DND-41 (cell line): ENCODE data around the gene PEX5.

Experiments used
- ATAC-seq: fragments of 200-7000 bp; cut with Tn5 transposase; 3 replicates; pipeline ENCODE4 v1.9.1; 2021; ENCODE audit warnings: low read depth; ENCODE audit not compliant: insufficient read depth
- DNase-seq: peaks from one replicate; pipeline ENCODE4 v3.0.0-alpha.2; 2020
- H2AFZ ChIP-seq: 2 replicates; pipeline ENCODE4 v1.6.0; 2012; ENCODE audit warnings: low read depth, low read length
- H3K27ac ChIP-seq: 2 replicates; pipeline ENCODE4 v1.5.1; 2012; ENCODE audit warnings: low read length, inconsistent platforms
- H3K27me3 ChIP-seq: fragments of 200-600 bp; sonication (generic); 2 replicates; pipeline ENCODE4 v1.6.0; 2012; ENCODE audit warnings: low read length, mild to moderate bottlenecking, inconsistent platforms; ENCODE audit not compliant: insufficient read depth, poor library complexity
- H3K36me3 ChIP-seq: 2 replicates; pipeline ENCODE4 v1.5.1; 2012; ENCODE audit warnings: low read length, inconsistent platforms; ENCODE audit not compliant: insufficient read depth
- H3K4me1 ChIP-seq: 2 replicates; pipeline ENCODE4 v1.5.1; 2012; ENCODE audit warnings: mild to moderate bottlenecking, low read length; ENCODE audit not compliant: insufficient read depth
- H3K4me2 ChIP-seq: 2 replicates; pipeline ENCODE4 v1.6.0; 2012; ENCODE audit warnings: mild to moderate bottlenecking, moderate library complexity, low read length, inconsistent platforms; ENCODE audit not compliant: insufficient read depth
- H3K4me3 ChIP-seq, 2 experiments: fragments of 200-600 bp in 1 of 2; shearing (Covaris generic) in 1 of 2; 2 replicates each; pipeline ENCODE4 v1.5.1; 2012 to 2016; ENCODE audit warnings: inconsistent platforms in 2 of 2, low read length in 2 of 2, mild to moderate bottlenecking in 2 of 2, low read depth in 1 of 2, moderate library complexity in 1 of 2
- H3K79me2 ChIP-seq: 2 replicates; pipeline ENCODE4 v1.6.0; 2012; ENCODE audit warnings: low read length, inconsistent platforms; ENCODE audit not compliant: insufficient read depth
- H3K9ac ChIP-seq: 2 replicates; pipeline ENCODE4 v1.6.0; 2012; ENCODE audit warnings: low read depth, mild to moderate bottlenecking, inconsistent platforms, low read length, moderate library complexity
- H3K9me3 ChIP-seq: 2 replicates; pipeline ENCODE4 v1.5.1; 2012; ENCODE audit warnings: low read length, moderate library complexity, mild to moderate bottlenecking, inconsistent platforms; ENCODE audit not compliant: insufficient read depth, severe bottlenecking
- H4K20me1 ChIP-seq: 2 replicates; pipeline ENCODE4 v1.6.0; 2012; ENCODE audit warnings: low read length; ENCODE audit not compliant: insufficient read depth
- EZH2 ChIP-seq: IDR thresholded peaks from 3 replicates; pipeline ENCODE4 v1.6.1; 2012; ENCODE audit warnings: borderline replicate concordance, low read depth, mild to moderate bottlenecking, moderate library complexity, low read length, inconsistent platforms; ENCODE audit not compliant: severe bottlenecking
- TF ChIP-seq, protein P1 (sequence below): IDR thresholded peaks from 2 replicates; pipeline ENCODE4 v1.5.1; 2012; ENCODE audit warnings: borderline replicate concordance, low read length, moderate library complexity, mild to moderate bottlenecking; ENCODE audit not compliant: poor library complexity, severe bottlenecking; ENCODE audit errors: extremely low read depth

PEX5 gene

DNA sequence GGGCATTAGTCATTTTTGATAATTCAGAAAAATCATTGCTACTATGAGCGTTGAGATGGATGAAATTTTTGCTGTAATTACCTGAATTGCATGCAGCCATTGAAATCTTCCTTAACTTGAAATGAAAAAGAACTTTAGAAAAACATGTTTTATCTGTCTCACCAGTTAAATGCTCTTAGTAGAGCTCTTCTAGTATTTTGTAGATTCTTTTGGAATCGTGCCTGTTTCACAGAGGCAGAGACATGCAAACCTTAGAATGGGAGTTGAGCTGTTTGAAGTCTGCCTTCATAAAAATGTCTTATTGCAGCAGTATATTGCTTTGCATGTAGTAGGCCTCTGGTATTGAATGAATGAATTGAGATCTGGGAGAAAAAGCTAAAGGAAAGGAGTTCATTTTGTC lies 4.2 kb downstream of the PEX5 start:
- Histone ChIP-seq H3K79me2 (peaks cover 4% of the 10 kb centered on the region; the same call in 1 of the 2 replicates), H3K9ac (no peak overlapping the region), H3K27ac (no peak overlapping the region), H2AFZ (no peak overlapping the region), H3K4me2 (no peak overlapping the region), H3K36me3 (peaks cover 36% of the 10 kb centered on the region), H3K4me1 (peaks cover 25% of the 10 kb centered on the region), H4K20me1 (no peaks in the 10 kb centered on the region), H3K27me3 (no peaks in the 10 kb centered on the region), H3K9me3 (no peaks in the 10 kb centered on the region), H3K4me3 (no peak overlapping the region)
- TF ChIP-seq, protein P1, sequence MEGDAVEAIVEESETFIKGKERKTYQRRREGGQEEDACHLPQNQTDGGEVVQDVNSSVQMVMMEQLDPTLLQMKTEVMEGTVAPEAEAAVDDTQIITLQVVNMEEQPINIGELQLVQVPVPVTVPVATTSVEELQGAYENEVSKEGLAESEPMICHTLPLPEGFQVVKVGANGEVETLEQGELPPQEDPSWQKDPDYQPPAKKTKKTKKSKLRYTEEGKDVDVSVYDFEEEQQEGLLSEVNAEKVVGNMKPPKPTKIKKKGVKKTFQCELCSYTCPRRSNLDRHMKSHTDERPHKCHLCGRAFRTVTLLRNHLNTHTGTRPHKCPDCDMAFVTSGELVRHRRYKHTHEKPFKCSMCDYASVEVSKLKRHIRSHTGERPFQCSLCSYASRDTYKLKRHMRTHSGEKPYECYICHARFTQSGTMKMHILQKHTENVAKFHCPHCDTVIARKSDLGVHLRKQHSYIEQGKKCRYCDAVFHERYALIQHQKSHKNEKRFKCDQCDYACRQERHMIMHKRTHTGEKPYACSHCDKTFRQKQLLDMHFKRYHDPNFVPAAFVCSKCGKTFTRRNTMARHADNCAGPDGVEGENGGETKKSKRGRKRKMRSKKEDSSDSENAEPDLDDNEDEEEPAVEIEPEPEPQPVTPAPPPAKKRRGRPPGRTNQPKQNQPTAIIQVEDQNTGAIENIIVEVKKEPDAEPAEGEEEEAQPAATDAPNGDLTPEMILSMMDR, result no peak
- TF ChIP-seq EZH2, result no peak
- no peak for ATAC-seq
- no peak for DNase-seq

DNA sequence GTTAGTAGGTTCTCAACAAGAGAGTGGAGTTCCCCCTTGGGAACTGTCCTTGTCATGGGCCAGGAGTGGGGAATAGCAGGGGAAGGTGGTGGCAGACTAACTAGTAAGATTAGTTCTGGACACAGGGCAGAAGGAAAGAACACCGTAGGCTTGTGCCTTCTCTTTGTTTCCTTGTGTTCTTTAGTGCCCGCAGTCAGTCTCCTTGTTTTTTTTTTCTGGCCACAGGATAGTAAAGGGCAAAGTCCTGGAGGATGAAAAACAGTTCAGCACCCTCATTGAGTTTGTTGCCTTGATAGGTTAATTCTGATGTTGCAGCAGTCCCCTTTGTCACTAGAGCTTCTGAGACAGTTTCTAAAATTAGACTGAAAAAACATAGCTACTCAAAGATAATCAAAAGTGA lies 8.4 kb downstream of the PEX5 start:
- Histone ChIP-seq H2AFZ (no peak overlapping the region), H3K79me2 (no peaks in the 10 kb centered on the region), H3K27ac (no peak overlapping the region), H3K36me3 (peaks cover 47% of the 10 kb centered on the region), H4K20me1 (no peaks in the 10 kb centered on the region), H3K4me2 (no peak overlapping the region), H3K9me3 (no peaks in the 10 kb centered on the region), H3K27me3 (no peaks in the 10 kb centered on the region), H3K9ac (no peak overlapping the region), H3K4me1 (no peaks in the 10 kb centered on the region), H3K4me3 (no peak overlapping the region)
- TF ChIP-seq, protein P1, result no peak
- no peak for TF ChIP-seq EZH2
- no peak for ATAC-seq
- no peak for DNase-seq

DNA sequence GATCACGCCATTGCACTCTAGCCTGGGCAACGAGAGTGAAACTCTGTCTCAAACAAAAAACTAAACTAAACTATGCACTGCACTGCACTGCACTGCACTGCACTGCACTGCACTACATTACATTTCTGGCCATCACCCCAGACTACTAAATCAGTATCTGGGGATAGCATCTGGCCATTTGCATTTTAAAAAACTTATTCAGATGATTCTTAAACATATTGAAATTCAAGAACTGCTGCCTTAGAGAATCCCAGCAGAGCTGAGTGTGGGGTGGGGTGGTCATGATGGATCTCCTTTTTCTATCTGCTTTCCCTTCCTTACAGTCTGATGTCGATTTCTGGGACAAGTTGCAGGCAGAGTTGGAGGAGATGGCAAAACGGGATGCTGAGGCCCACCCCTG lies 13.6 kb downstream of the PEX5 start:
- no peak overlapping the region for H3K4me2 ChIP-seq
- peaks cover 59% of the 10 kb centered on the region for H3K36me3 ChIP-seq
- no peak overlapping the region for H3K9ac ChIP-seq
- TF ChIP-seq, protein P1, result no peak
- no peak for TF ChIP-seq EZH2
- H3K9me3 ChIP-seq, result no peaks in the 10 kb centered on the region
- no peak overlapping the region for H3K27ac ChIP-seq
- H3K79me2 ChIP-seq, result no peaks in the 10 kb centered on the region
- no peaks in the 10 kb centered on the region for H3K27me3 ChIP-seq
- H3K4me3 ChIP-seq, result no peak overlapping the region
- H4K20me1 ChIP-seq, result no peaks in the 10 kb centered on the region
- DNase-seq (no peak), ATAC-seq (no peak)
- no peaks in the 10 kb centered on the region for H3K4me1 ChIP-seq
- H2AFZ ChIP-seq, result no peak overlapping the region

DNA sequence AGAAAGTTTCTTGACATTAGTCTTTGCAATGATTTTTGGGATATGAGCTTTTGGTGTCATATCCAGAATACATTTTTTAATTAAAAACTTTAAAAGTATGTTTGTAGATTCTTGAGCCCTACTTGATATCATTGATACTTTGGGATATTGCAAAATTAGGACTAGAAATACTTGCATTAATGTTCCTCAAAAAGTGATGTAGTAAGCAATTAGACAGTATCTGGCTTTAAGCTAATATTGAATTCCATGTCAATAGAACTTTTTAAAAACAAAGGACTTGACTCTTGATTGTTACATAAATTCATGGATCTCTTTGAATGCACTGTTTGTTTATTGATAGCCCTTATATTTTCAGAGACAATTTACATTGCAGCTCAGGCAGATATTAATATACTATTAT lies 15.6 kb downstream of the PEX5 start:
- Histone ChIP-seq H3K9me3 (no peaks in the 10 kb centered on the region), H3K27me3 (no peaks in the 10 kb centered on the region), H3K4me1 (no peaks in the 10 kb centered on the region), H3K79me2 (no peaks in the 10 kb centered on the region), H4K20me1 (no peaks in the 10 kb centered on the region), H3K27ac (no peak overlapping the region), H3K36me3 (peaks cover 70% of the 10 kb centered on the region), H3K4me3 (no peak overlapping the region), H3K9ac (no peak overlapping the region), H3K4me2 (no peak overlapping the region), H2AFZ (no peak overlapping the region)
- no peak for ATAC-seq
- no peak for DNase-seq
- no peak for TF ChIP-seq EZH2
- TF ChIP-seq, protein P1, result no peak
